ENCODE results near the gene SRRT. TPM values are rescaled to one million over a fixed set of nuclear protein-coding genes. Genes with fewer than 3 reads are reported as not detected.

Gene SRRT
- 107 to 156 TPM (median 148 TPM) in 5 replicates for total RNA-seq (2022; extraction: Qiagen RNA extraction)

GRCh38 chr7:100874577-100875355 lies at the start of gene SRRT:
Gene SRRT, plus strand, starts transcription at chr7:100875103. Its CDS starts 488 bp downstream, at chr7:100875591.

GRCh38 chr7:100827330-100828226 lies 47.3 kb upstream of the SRRT start, which contains the start of gene EPHB4:
Gene EPHB4, minus strand, starts transcription at chr7:100827523. Its CDS starts 493 bp downstream, at chr7:100827030.

GRCh38 chr7:100852048-100852872 lies 22.6 kb upstream of the SRRT start, which contains the start of gene SLC12A9:
Gene SLC12A9, plus strand, starts transcription at chr7:100852713. Its CDS starts 1,485 bp downstream, at chr7:100854198.

GRCh38 chr7:100867040-100867775 lies 7.7 kb upstream of the SRRT start, which contains the start of gene TRIP6:
Gene TRIP6, plus strand, starts transcription at chr7:100867387. Its CDS starts 111 bp downstream, at chr7:100867498.

GRCh38 chr7:100888988-100889750 lies 14.3 kb downstream of the SRRT start, which contains the start of gene UFSP1:
Gene UFSP1, minus strand, starts transcription at chr7:100889715. Its CDS starts 444 bp downstream, at chr7:100889271.

GRCh38 chr7:100895701-100895955 lies 20.7 kb downstream of the SRRT start, which contains the start of gene ACHE:
Gene ACHE, minus strand, starts transcription at chr7:100895888. Its CDS starts 1,656 bp downstream, at chr7:100894232.

Other genes starting within 250 kb of the SRRT start
- 1.9 to 2.7 TPM (median 2.4 TPM) in 5 replicates for gene TFR2, start 233.6 kb upstream of the SRRT start, total RNA-seq (2022; extraction: Qiagen RNA extraction)
- not detected in 5 replicates for gene ACTL6B, start 218.7 kb upstream of the SRRT start, total RNA-seq (2022; extraction: Qiagen RNA extraction)
- gene GNB2, start 201.4 kb upstream of the SRRT start, total RNA-seq (2022; extraction: Qiagen RNA extraction) = 159 to 275 TPM (median 264 TPM) in 5 replicates
- 8.9 to 19.9 TPM (median 15.2 TPM) in 5 replicates for gene GIGYF1, start 180.9 kb upstream of the SRRT start, total RNA-seq (2022; extraction: Qiagen RNA extraction)
- 69.0 to 94.3 TPM (median 86.0 TPM) in 5 replicates for gene POP7, start 169.0 kb upstream of the SRRT start, total RNA-seq (2022; extraction: Qiagen RNA extraction)
- 0.06 TPM in 1 of 5 replicates, not detected in the others for gene EPO, start 154.6 kb upstream of the SRRT start, total RNA-seq (2022; extraction: Qiagen RNA extraction)
- not detected in 5 replicates for gene ZAN, start 141.5 kb upstream of the SRRT start, total RNA-seq (2022; extraction: Qiagen RNA extraction)
- gene EPHB4, start 47.6 kb upstream of the SRRT start, total RNA-seq (2022; extraction: Qiagen RNA extraction) = 31.6 to 48.8 TPM (median 47.8 TPM) in 5 replicates
- gene SLC12A9, start 22.4 kb upstream of the SRRT start, total RNA-seq (2022; extraction: Qiagen RNA extraction) = 10.0 to 15.5 TPM (median 12.9 TPM) in 5 replicates
- 38.6 to 50.0 TPM (median 46.4 TPM) in 5 replicates for gene TRIP6, start 7.7 kb upstream of the SRRT start, total RNA-seq (2022; extraction: Qiagen RNA extraction)
- gene UFSP1, start 14.6 kb downstream of the SRRT start, total RNA-seq (2022; extraction: Qiagen RNA extraction) = 3.9 to 6.1 TPM (median 4.5 TPM) in 5 replicates
- gene ACHE, start 20.8 kb downstream of the SRRT start, total RNA-seq (2022; extraction: Qiagen RNA extraction) = 1.6 to 3.3 TPM (median 2.6 TPM) in 5 replicates
- gene MUC3A, start 74.4 kb downstream of the SRRT start, total RNA-seq (2022; extraction: Qiagen RNA extraction) = 13.2 to 27.0 TPM (median 23.2 TPM) in 5 replicates
- 13.7 to 18.6 TPM (median 16.4 TPM) in 5 replicates for gene MUC12, start 94.5 kb downstream of the SRRT start, total RNA-seq (2022; extraction: Qiagen RNA extraction)
- 0.02 to 0.14 TPM (median 0.03 TPM) in 5 replicates for gene MUC17, start 145.0 kb downstream of the SRRT start, total RNA-seq (2022; extraction: Qiagen RNA extraction)
- gene TRIM56, start 210.4 kb downstream of the SRRT start, total RNA-seq (2022; extraction: Qiagen RNA extraction) = 9.8 to 19.3 TPM (median 17.2 TPM) in 5 replicates

Measured in A549 treated with dexamethasone at 1 μM for 4 hours (cell line).